Neural cell (in vitro differentiated cells): Measurements from ENCODE around the gene CPA3.

ENCODE experiments used
- CTCF ChIP-seq: fragments of 450-650 bp; IDR thresholded peaks from 2 replicates; pipeline ENCODE4 v1.5.1; 2014; ENCODE audit warnings: antibody characterized with exemption, mild to moderate bottlenecking, moderate library complexity; ENCODE audit not compliant: poor library complexity, severe bottlenecking
- EZH2 ChIP-seq: fragments of 200-600, 300-800 bp; shearing (Covaris generic), sonication (generic); IDR thresholded peaks from 2 replicates; pipeline ENCODE4 v1.6.1; 2014; ENCODE audit warnings: antibody characterized with exemption, low read length, borderline replicate concordance, mild to moderate bottlenecking; ENCODE audit not compliant: insufficient read depth, poor library complexity, severe bottlenecking
- MXI1 ChIP-seq: fragments of 450-650 bp; conservative IDR thresholded peaks from 2 replicates; pipeline ENCODE4 v1.6.1; 2014; ENCODE audit warnings: antibody characterized with exemption, mild to moderate bottlenecking; ENCODE audit not compliant: poor library complexity, severe bottlenecking
- RAD21 ChIP-seq: fragments of 450-650 bp; conservative IDR thresholded peaks from 2 replicates; pipeline ENCODE4 v1.6.1; 2014; ENCODE audit warnings: antibody characterized with exemption, mild to moderate bottlenecking, moderate library complexity
- SMC3 ChIP-seq: fragments of 450-650 bp; conservative IDR thresholded peaks from 2 replicates; pipeline ENCODE4 v1.6.1; 2014; ENCODE audit warnings: antibody characterized with exemption, mild to moderate bottlenecking, moderate library complexity; ENCODE audit not compliant: poor library complexity
- TAF1 ChIP-seq: IDR thresholded peaks from 2 replicates; pipeline ENCODE4 v1.6.1; 2012; ENCODE audit warnings: low read depth
- TF ChIP-seq, protein P1 (sequence below): IDR thresholded peaks from 2 replicates; pipeline ENCODE4 v1.6.1; 2012; ENCODE audit warnings: borderline replicate concordance

GRCh38 chr3:148852271-148852992, 12.7 kb upstream of the CPA3 start:
- TF ChIP-seq MXI1 (no peak), TAF1 (no peak), CTCF (no peak), EZH2 (no peak), RAD21 (no peak), SMC3 (no peak)
- TF ChIP-seq, protein P1, sequence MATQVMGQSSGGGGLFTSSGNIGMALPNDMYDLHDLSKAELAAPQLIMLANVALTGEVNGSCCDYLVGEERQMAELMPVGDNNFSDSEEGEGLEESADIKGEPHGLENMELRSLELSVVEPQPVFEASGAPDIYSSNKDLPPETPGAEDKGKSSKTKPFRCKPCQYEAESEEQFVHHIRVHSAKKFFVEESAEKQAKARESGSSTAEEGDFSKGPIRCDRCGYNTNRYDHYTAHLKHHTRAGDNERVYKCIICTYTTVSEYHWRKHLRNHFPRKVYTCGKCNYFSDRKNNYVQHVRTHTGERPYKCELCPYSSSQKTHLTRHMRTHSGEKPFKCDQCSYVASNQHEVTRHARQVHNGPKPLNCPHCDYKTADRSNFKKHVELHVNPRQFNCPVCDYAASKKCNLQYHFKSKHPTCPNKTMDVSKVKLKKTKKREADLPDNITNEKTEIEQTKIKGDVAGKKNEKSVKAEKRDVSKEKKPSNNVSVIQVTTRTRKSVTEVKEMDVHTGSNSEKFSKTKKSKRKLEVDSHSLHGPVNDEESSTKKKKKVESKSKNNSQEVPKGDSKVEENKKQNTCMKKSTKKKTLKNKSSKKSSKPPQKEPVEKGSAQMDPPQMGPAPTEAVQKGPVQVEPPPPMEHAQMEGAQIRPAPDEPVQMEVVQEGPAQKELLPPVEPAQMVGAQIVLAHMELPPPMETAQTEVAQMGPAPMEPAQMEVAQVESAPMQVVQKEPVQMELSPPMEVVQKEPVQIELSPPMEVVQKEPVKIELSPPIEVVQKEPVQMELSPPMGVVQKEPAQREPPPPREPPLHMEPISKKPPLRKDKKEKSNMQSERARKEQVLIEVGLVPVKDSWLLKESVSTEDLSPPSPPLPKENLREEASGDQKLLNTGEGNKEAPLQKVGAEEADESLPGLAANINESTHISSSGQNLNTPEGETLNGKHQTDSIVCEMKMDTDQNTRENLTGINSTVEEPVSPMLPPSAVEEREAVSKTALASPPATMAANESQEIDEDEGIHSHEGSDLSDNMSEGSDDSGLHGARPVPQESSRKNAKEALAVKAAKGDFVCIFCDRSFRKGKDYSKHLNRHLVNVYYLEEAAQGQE, result no peak
